Choroid plexus epithelial cell (primary cell): ENCODE data around the gene MRPL2.
A peak's percentile ranks its signal among the peaks of the same experiment; 100 is the strongest.

Source experiments
- DNase-seq: peaks from one replicate; pipeline ENCODE4 v3.0.0-alpha.2; 2010; ENCODE audit warnings: low read depth
- H3K4me3 ChIP-seq: 2 replicates; pipeline ENCODE4 v1.5.1; 2011; ENCODE audit warnings: low read depth, mild to moderate bottlenecking, control low read depth, low read length, moderate library complexity
- TF ChIP-seq, protein P1 (sequence below): conservative IDR thresholded peaks from 2 replicates; pipeline ENCODE4 v1.5.1; 2011; ENCODE audit warnings: low read depth, mild to moderate bottlenecking, control low read depth, inconsistent platforms, low read length, moderate library complexity

Gene MRPL2

DNA sequence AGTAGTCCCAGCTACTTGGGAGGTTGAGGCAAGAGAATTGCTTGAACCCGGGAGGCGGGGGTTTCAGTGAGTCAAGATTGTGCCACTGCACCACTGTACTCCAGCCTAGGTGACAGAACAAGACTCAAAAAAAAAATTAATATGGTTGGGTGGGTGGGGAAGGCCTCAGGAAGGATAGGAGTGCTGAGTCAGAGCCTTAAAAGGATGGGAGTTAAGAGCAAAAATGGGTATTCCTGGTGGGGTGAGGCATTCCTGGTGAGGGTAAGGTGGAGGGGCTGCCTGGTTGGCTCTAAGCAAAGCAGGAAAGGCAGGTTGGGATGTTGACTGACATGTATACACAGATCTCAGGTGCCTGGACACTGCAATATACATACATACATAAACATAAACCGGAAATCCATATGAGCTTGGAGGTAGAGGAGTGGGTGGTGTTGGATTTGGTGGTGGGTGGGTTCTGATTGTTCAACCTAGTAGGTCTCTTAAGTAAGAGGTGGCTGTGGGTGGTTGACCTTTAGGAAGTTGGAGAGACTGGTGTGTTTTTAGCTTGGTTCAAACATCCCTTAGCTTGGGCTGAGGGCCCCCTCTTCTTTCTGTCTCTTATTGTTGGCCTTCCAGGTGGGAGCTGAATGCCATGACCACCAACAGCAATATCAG is 39.1 kb downstream of the MRPL2 start:
- no peak for DNase-seq
- TF ChIP-seq, protein P1, sequence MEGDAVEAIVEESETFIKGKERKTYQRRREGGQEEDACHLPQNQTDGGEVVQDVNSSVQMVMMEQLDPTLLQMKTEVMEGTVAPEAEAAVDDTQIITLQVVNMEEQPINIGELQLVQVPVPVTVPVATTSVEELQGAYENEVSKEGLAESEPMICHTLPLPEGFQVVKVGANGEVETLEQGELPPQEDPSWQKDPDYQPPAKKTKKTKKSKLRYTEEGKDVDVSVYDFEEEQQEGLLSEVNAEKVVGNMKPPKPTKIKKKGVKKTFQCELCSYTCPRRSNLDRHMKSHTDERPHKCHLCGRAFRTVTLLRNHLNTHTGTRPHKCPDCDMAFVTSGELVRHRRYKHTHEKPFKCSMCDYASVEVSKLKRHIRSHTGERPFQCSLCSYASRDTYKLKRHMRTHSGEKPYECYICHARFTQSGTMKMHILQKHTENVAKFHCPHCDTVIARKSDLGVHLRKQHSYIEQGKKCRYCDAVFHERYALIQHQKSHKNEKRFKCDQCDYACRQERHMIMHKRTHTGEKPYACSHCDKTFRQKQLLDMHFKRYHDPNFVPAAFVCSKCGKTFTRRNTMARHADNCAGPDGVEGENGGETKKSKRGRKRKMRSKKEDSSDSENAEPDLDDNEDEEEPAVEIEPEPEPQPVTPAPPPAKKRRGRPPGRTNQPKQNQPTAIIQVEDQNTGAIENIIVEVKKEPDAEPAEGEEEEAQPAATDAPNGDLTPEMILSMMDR, result no peak
- no peak overlapping the region for H3K4me3 ChIP-seq

DNA sequence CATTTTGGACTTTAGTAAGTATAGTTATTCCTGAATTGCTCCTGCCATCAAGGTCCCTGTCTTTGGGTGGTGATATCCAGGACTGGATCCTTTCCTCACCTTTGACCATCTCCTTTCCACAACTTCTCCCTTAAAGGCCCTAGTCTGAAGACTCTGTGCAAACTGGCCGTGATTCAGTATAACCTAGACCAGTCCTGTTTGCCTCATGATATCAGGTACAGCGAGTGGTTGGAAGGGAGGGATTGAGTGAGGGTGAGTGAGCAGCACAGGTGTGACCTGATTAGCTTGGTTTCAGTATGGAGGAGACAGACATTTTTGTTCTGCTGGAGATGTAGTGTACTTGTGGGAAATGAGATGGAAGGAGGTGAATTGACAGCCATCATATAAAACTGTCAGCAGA is 40.1 kb downstream of the MRPL2 start:
- TF ChIP-seq, protein P1, result no peak
- no peak for DNase-seq
- H3K4me3 ChIP-seq, result no peak overlapping the region

DNA sequence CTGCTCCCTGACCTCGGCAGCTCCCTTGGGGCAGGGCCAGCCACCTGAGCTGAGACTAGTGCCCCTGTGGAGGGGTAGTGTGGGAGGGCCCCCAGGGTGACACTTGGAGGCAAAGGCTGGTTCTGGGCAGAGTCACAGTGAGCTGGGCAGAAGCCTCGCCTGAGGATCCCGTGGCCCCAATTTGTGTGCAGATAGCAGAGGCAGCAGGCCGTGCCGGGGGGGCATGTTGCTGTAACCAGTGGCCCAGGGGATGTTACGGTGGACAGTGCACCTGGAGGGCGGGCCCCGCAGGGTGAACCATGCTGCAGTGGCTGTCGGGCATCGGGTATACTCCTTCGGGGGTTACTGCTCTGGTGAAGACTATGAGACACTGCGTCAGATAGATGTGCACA is 42.3 kb downstream of the MRPL2 start:
- no peak for DNase-seq
- no peak overlapping the region for H3K4me3 ChIP-seq
- TF ChIP-seq, protein P1, result no peak

DNA sequence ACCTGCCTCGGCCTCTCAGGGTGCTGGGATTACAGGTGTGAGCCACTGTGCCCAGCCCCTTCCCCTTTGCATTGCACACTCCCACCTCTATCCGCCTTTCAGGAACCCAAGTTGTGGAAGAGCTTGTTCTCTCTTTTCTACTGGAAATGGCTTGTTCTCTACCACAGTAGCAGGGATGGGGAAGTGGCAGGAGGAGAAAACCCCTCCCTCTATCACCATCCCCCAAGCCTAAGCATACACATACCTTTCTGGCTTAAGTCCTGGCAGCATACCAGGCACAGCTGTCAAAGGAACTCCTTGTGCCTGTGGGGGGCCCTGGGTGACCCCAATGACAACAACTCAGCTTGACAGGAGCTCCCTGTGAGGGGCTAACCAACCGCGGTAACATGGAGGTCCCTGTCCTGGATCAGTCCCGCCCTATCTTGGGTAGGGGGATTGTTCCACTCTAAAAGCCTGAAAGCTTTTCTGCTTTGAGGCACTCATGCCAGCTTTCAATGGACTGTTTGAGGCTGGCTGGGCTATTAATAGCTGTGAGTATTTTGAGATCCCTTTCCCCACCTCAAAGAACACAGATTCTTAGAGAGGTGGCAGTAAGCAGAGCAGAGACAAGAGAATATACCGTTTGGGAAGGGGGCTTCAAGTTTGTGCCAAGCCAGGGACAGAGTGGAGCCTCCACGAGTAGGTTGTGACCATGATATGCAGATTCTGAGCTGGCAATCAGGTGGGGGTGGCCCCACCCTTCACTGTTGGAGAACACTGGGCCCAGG is 42.9 kb downstream of the MRPL2 start:
- TF ChIP-seq, protein P1, result no peak
- H3K4me3 ChIP-seq, result no peak overlapping the region
- DNase-seq, result peak; percentile 11

DNA sequence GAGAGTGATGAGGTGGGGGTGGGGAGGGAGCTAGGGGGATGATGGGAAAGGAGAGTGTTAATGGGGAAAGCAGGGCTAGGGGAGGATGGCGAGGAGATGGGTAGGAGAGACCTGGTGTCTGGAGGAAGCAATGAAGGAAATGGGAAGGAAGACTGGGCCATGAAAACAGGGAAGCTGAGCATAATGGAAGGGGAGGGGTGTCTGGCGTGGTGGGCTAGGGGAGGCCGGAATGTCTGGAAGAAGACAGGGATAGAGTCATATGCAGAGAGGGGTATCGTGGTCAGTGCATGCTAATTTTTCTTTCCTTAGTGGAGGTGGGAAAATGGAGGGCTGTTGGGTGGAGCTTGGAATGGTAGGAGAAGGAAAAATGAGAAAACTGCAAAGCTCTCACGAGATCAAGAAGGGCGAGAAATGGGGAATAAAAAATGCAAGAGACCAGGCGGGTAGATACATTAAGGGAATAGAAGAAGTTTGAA is 44.8 kb downstream of the MRPL2 start:
- DNase-seq, result peak; percentile 61
- TF ChIP-seq, protein P1, result no peak
- H3K4me3 ChIP-seq, result peak overlapping the region; percentile 96

DNA sequence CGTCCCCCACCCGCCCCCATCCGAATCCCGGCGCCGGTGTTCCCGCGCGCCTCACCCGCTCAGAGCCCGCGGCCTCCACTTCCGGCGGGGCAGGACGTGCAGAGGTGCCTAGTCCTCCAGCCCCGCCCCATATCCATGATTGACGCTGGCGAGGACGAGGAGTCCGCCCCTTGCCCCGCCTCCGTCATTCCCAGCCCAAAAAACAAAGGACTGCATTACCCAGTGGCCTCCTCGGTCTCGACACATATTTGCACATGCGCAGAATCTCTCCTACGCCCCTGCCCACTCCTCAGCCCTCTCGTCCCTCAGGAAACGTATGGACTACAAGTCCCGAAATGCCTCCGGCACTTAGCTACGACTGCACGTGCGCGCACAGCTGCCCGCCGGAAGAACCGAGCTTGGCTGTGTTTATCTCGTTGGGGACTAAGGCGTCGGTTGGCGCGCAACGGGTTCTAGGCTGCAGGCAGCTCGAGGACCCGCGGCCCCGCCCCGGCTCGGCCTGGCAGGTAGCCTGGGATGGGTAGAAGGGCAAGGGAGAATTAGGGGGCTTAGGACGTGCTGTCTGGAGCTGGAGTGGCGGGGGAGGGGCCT is 45.3 kb downstream of the MRPL2 start, which contains the start of the genes KLHDC3 and MEA1:
Gene KLHDC3, plus strand, starts transcription at position 407 of the 591 bp plus-strand sequence. CDS start 2,944 bp downstream, outside the sequence.
Gene MEA1, minus strand, starts transcription at position 104 of the 591 bp plus-strand sequence. CDS start 133 bp downstream, outside the sequence.
- DNase-seq, result peak; percentile 100
- TF ChIP-seq, protein P1, result no peak

More for the DNA sequence above, 45.3 kb downstream of the MRPL2 start, which contains the start of the genes KLHDC3 and MEA1:
- H3K4me3 ChIP-seq, result peak within 1 kb of the TSS; percentile 96
